ENCODE measurements around the gene TATDN2.
"Not testable (repeated sequence)": the region's sequence is repeated elsewhere in the genome, so short reads cannot be mapped to it uniquely, and the experiment has no call there.

Gene TATDN2

DNA sequence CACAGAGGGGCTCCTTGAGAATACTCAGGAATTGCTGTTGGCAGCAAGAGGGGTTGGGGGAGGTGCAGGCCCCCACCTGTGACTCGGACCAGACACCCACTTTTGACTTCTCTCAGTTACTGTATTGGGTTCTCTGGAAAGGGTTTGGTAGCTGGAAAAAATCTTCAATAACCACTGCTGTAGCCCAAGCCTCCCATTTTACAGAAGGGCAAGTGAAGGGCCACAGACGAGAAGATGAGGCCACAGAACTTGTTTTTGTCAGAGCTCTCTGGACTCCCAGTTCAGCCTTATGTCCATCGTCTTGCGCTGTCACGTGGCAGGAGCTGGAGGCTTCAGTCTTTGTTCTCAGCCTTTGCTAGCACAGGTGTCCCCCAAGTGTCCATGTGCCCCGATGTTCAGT is 12.7 kb upstream of the TATDN2 start:
- DNase-seq = no peak

GRCh38 chr3:10238345-10239183 is 9.7 kb upstream of the TATDN2 start:
- peak; percentile 53 for DNase-seq

DNA sequence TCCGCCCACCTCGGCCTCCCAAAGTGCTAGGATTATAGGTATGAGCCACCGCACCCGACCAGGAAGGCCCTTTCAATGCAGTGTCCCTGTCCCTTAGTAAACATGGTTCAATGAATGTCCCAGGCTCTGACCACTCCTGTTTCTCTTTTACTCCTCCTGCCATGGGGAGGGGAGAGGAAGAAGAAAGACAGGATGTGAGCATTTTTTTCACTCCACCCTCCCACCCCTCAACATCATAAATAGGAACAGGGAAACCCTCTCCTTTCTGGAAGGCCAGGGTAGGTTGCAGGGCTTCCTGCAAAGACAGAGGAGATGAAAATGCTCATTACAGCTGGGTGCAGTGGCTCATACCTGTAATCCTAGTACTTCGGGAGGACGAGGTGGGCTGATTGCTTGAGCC is 7.5 kb upstream of the TATDN2 start:
- no peak for DNase-seq

DNA sequence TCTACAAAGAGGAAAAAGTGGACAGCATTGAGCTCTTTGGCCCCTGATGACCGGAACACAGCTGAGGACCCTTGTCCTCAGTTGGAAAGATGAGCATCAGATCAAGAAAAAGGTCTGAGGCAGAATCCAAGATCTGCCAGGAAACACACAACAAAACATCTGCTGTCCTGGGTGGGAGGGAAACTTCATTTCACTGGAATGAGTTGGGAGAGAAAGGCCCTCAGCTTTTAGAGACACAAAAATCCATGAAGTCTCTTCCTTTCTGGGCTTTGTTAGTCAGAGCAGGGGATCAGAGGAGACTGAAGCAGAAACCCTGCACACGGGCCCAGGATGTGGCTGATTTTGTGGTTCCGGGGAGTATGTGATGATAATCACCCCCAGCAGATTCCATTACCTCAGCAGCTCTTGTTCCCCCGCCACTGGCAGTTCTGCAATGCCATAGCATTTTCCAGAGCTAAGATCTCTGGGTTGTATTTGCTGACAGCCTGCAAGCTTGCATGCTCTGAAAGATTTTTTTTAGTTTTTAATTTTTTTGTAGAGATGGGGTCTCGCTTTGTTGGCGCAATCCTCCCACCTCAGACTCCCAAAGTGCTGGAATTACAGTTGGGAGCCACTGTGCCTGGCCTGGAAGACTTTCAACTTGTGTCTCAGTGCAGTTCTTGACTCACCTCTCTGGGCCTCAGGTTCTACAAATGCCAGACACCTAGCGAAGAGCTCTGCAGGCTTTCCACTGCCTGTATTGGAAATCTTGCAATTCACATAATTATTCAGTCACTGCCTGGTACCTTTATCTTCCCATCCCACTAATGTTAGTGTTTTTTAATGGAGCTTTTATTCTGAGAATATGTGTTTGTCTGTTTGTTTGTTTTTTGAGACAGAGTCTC is 5.8 kb upstream of the TATDN2 start:
- DNase-seq = peak; percentile 87

GRCh38 chr3:10244009-10244408 is 4.2 kb upstream of the TATDN2 start:
- DNase-seq = no peak

GRCh38 chr3:10245081-10245712 is 3.1 kb upstream of the TATDN2 start:
- DNase-seq = no peak

GRCh38 chr3:10247679-10248183 is 528 bp upstream of the TATDN2 start:
- no peak for DNase-seq

DNA sequence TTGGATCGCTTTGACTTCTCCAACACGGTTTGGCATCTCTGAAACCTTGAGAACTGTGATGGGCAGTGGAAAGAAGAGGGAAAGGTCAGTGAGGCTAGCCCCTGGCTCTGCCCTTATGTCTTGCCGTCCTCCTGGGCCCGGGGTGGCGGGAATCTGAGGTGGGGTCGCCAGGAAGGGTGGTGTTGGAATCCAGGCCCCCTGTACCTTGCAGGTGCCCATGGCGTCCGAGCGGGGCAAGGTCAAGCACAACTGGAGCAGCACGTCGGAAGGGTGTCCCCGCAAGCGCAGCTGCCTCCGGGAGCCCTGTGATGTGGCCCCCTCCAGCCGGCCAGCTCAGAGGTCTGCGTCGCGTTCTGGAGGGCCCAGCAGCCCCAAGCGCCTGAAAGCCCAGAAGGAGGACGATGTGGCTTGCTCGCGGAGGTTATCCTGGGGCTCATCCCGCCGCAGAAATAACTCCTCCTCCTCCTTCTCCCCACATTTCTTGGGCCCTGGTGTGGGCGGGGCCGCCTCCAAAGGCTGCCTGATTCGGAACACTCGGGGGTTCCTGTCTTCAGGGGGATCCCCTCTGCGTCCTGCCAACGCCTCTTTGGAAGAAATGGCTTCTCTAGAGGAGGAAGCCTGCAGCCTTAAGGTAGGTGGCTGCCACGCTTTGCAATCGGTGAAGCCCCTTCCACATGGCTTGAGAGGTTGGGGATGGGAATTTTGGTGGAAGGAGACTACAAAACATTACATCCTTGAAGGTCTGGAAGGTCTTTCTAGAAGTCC is 907 bp downstream of the TATDN2 start:
- DNase-seq = peak; percentile 88

- DNase-seq = no peak
Measured at GRCh38 chr3:10249833-10250232, 1.6 kb downstream of the TATDN2 start.

DNA sequence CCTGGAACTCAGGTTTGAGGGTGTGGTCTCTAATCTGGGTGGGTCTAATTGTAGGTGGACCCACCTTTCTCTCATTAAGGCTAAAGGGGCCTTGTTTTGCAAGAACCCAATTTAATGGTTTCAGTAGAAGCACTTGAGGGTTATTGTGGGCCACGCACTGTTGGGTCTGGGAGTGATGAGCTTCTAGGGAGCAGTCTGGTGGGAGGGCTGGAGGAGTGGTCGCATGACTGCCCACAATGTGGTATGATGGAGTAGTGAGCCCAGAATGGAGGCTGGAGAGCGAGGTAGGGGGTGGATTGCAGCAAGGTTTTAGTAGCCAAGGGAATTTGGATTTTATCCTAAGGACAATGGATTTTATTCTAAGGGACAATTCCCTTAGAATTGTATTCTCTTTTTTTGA is 2.7 kb downstream of the TATDN2 start:
- no peak for DNase-seq

DNA sequence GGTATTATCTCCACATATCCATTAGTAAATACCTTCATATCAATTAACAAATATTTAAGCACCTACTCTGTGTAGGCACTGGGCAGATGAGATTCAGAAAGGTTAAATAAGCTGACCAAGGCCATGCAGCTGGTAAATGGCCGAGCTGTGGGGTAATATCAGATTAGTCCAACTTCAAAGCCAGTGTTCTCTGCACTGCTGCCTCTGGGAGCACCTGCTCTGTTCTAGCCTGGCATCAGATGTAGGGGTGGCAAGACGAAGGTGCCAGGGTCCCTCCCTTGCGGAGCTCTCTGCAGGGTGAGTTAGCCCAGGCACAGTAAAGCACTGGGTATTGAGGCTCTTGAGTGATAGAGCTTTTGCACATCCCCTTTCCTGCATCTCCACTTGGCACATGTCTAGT is 5.5 kb downstream of the TATDN2 start:
- DNase-seq = no peak

GRCh38 chr3:10255835-10256234 is 7.6 kb downstream of the TATDN2 start:
- DNase-seq = no peak

DNA sequence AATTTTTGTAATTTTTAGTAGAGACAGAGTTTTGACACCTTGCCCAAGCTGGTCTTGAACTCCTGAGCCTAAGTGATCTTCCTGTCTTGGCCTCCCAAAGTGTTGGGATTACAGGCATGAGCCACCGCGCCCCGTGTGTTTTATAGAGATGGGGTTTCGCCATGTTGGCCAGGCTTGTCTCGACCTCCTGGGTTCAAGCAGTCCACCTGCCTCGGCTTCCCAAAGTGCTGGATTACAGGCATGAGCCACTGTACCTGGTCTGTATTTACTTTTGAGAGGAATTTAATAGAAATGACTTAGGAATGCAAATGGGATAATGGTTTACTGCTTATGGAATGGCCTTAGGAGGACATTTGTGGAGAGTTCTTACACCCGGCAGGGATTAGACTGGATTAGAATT is 10.8 kb downstream of the TATDN2 start:
- DNase-seq = no peak

GRCh38 chr3:10259798-10260197 is 11.5 kb downstream of the TATDN2 start:
- no peak for DNase-seq

DNA sequence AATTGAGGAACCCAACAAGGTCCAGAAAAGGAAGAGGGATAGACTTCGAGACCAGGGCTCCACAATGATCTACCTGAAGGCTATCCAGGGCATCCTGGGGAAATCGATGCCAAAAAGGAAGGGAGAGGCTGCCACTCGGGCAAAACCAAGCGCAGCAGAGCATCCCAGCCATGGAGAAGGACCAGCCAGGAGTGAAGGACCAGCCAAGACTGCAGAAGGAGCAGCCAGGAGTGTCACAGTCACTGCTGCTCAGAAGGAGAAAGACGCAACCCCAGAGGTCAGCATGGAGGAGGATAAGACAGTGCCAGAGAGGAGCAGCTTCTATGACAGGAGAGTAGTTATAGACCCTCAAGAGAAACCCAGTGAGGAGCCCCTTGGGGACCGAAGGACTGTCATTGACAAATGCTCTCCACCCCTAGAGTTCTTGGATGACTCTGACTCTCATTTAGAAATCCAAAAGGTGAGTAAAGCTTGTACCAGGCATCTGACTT is 12.0 kb downstream of the TATDN2 start:
- DNase-seq = no peak

DNA sequence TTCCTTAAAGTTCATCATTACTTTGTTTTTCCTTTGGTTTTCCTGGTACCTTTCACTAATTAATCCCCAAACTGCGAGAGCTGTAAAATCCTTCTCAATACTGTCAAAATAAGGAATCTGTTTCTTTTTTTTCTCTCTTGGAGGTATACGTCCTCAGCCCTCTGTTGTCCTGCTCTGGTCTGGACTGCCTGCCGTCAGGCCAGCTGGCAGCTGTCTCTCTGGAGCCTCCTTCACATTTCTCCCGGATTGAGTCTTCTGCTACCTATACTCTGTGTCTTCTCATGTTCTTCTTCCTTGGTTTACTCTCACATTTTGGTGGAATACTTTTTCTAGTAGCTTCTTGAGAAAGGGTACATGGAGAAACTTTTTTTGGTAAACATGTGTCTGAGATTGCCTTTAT is 13.8 kb downstream of the TATDN2 start:
- DNase-seq = no peak

GRCh38 chr3:10263646-10264363 is 15.5 kb downstream of the TATDN2 start:
- DNase-seq = peak; percentile 83

DNA sequence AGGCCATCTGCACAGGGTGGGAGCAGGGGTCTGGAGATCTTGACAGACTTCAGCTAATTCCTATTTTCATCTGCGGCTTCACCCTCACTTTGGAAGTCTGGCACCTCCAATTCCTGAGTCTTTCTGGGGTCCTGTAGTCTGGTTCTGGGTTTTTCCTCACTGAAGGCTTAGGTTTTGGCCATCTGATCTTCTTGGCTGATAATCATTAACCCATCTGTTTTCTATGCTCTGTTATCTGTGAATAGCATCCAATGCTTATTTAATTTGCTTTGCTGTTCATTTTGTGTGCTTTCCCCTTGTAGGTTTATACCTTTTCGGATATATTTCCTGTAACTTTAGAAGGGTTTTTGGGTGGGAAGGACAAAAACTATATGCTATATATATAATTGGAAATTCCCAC is 17.6 kb downstream of the TATDN2 start:
- no peak for DNase-seq

DNA sequence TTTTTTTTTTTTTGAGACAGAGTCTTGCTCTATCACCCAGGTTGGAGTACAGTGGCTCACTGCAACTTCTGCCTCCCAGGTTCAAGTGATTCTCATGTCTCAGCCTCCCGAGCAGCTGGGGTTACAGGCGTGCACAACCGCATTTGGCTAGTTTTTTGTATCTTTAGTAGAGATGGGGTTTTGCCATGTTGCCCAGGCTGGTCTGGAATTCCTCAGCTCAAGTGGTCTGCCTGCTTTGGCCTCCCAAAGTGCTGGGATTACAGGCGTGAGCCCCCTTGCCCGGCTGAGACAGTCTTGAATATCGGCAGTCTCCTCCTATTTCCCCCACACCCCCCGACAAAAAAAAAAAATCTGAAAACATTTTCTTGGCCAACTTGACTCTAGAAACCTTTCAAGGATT is 18.7 kb downstream of the TATDN2 start:
- DNase-seq = not testable (repeated sequence)

DNA sequence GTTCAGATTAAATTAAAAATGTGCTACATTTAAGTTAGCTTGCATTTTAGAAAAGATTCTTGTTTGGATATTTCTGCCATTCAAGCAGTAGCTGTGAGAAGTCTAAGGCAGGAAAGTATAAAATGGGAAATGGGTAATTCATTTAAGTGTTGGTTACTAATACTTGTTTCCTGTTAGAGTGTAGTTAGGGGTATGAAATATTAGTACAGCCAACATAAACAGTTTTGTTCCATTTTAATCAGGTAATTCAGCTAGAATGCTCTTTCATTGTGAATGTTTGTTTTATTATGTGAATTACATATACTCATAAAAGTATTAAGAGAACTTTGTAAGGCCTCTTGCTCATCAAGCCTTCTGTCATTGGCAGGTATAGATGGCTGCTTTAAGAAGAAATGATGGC is 19.9 kb downstream of the TATDN2 start:
- DNase-seq = no peak

GRCh38 chr3:10268930-10269329 is 20.7 kb downstream of the TATDN2 start:
- DNase-seq = no peak

DNA sequence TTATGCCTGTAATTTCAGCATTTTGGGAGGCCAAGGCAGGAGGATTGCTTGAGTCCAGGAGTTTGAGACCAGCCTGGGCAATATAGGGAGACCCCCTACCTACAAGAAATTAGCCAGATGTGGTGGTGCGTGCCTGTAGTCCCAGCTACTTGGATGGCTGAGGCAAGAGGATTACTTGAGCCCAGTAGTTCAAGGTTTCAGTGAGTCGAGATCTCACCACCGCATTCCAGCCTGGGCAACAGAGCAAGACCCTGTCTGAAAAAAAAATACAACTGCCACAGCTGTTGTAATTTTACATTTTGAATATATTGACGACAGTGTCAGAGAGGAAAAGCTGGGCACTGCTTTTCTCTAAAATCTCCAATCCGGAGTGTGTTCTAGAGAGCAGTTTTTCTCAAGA is 21.2 kb downstream of the TATDN2 start:
- DNase-seq = no peak

Data from stimulated activated CD4-positive, alpha-beta T cell treated with anti-CD3 and anti-CD28 coated beads, Interleukin-15, amount 100 ng/mL, for 24 hours (primary cell).